ENCODE data around the gene SPATA31E1.

DNA sequence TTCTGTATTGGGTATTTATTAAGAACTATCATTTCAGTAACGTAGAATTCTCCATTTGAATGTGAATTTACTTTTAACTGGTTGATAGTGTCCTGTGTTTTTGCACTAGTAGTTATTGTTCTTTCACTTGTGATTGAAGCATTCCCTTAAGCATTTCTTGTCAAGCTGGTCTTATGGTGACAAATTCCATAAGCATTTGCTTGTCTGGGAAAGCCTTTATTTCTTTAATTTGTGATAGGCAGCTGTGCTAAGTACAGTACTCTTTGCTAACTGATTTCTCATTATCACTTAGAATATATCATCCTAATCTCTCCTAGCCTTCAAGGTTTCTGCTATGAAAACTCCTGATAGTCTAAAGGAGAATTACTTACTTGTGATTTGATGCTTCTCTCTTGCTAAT is 21.3 kb upstream of the SPATA31E1 start:
- TF ChIP-seq, protein P1, sequence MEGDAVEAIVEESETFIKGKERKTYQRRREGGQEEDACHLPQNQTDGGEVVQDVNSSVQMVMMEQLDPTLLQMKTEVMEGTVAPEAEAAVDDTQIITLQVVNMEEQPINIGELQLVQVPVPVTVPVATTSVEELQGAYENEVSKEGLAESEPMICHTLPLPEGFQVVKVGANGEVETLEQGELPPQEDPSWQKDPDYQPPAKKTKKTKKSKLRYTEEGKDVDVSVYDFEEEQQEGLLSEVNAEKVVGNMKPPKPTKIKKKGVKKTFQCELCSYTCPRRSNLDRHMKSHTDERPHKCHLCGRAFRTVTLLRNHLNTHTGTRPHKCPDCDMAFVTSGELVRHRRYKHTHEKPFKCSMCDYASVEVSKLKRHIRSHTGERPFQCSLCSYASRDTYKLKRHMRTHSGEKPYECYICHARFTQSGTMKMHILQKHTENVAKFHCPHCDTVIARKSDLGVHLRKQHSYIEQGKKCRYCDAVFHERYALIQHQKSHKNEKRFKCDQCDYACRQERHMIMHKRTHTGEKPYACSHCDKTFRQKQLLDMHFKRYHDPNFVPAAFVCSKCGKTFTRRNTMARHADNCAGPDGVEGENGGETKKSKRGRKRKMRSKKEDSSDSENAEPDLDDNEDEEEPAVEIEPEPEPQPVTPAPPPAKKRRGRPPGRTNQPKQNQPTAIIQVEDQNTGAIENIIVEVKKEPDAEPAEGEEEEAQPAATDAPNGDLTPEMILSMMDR (IDR thresholded peaks at IDR 0.05): no peak
- TF ChIP-seq NRF1 (IDR thresholded peaks at IDR 0.05; ENCODE audit: low read depth, low read length) (no peak), NFIC (IDR thresholded peaks at IDR 0.05; ENCODE audit: borderline replicate concordance) (no peak), FOXM1 (IDR thresholded peaks at IDR 0.05; ENCODE audit: low read depth) (no peak), TAF1 (IDR thresholded peaks at IDR 0.05; ENCODE audit: borderline replicate concordance, low read depth, low read length) (no peak), GATA2 (CRISPR knock-in tag; IDR thresholded peaks at IDR 0.05) (no peak), POLR2AphosphoS5 (IDR thresholded peaks at IDR 0.05; ENCODE audit: low read depth, low read length) (no peak), SIN3A (IDR thresholded peaks at IDR 0.05; ENCODE audit: borderline replicate concordance, low read depth, low read length) (no peak), MXI1 (IDR thresholded peaks at IDR 0.05; ENCODE audit: low read depth, low read length) (no peak), CHD2 (IDR thresholded peaks at IDR 0.05; ENCODE audit: low read length, partially characterized antibody) (no peak)
- TF ChIP-seq, protein P2, sequence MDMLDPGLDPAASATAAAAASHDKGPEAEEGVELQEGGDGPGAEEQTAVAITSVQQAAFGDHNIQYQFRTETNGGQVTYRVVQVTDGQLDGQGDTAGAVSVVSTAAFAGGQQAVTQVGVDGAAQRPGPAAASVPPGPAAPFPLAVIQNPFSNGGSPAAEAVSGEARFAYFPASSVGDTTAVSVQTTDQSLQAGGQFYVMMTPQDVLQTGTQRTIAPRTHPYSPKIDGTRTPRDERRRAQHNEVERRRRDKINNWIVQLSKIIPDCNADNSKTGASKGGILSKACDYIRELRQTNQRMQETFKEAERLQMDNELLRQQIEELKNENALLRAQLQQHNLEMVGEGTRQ (IDR thresholded peaks at IDR 0.05; ENCODE audit: borderline replicate concordance, low read depth, low read length): no peak
- TF ChIP-seq, protein P3, sequence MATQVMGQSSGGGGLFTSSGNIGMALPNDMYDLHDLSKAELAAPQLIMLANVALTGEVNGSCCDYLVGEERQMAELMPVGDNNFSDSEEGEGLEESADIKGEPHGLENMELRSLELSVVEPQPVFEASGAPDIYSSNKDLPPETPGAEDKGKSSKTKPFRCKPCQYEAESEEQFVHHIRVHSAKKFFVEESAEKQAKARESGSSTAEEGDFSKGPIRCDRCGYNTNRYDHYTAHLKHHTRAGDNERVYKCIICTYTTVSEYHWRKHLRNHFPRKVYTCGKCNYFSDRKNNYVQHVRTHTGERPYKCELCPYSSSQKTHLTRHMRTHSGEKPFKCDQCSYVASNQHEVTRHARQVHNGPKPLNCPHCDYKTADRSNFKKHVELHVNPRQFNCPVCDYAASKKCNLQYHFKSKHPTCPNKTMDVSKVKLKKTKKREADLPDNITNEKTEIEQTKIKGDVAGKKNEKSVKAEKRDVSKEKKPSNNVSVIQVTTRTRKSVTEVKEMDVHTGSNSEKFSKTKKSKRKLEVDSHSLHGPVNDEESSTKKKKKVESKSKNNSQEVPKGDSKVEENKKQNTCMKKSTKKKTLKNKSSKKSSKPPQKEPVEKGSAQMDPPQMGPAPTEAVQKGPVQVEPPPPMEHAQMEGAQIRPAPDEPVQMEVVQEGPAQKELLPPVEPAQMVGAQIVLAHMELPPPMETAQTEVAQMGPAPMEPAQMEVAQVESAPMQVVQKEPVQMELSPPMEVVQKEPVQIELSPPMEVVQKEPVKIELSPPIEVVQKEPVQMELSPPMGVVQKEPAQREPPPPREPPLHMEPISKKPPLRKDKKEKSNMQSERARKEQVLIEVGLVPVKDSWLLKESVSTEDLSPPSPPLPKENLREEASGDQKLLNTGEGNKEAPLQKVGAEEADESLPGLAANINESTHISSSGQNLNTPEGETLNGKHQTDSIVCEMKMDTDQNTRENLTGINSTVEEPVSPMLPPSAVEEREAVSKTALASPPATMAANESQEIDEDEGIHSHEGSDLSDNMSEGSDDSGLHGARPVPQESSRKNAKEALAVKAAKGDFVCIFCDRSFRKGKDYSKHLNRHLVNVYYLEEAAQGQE (IDR thresholded peaks at IDR 0.05; ENCODE audit: low read depth, low read length): no peak
